ENCODE measurements around the gene UBL7.

The UBL7 gene

DNA sequence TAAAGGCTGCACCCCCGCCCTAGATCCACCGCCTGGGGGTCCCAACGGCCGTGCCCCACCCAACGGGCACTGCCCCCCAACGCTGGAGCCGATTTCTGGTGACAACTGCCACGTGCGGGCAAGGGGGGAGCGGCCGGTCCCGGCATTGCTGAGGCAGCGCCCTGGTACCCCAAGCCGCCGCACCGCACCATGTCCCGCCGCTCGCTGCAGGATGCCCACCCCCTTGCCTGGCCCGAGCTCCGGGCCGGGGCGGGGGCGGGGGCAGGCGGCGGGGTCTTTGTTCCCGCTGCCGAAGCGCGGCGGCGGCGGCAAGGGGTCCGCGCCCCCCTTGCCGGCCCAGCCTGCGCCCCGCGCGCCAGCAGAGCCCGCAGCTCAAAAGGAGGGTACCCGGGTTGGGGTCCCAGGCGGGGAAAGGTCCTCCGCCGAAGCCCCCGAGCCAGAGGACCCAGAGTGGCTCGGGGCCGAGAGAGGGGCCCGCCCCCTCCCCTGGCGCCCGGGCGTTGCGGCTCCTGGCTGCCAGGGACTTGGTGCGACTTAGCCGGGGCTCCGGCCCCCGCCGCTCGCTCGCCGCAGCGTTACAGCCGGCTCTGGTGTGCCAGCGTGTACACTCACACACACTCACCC, 27.9 kb downstream of the UBL7 start:
- no peak for TF ChIP-seq POLR2A (IDR thresholded peaks at IDR 0.05; ENCODE audit: low read depth, low read length)
- TF ChIP-seq PAX5 (IDR thresholded peaks at IDR 0.05; ENCODE audit: insufficient read depth, low read length, severe bottlenecking), result no peak
- TF ChIP-seq SPI1 (IDR thresholded peaks at IDR 0.05; ENCODE audit: low read depth, low read length), result no peak
- no peak for TF ChIP-seq TAF1 (IDR thresholded peaks at IDR 0.05; ENCODE audit: low read depth, low read length)
- TF ChIP-seq POLR2AphosphoS5 (IDR thresholded peaks at IDR 0.05; ENCODE audit: low read depth, low read length), result no peak
- TF ChIP-seq POU2F2 (IDR thresholded peaks at IDR 0.05; ENCODE audit: low read depth, low read length), result no peak
- FAIRE-seq, result no peak
- no peak for DNase-seq (ENCODE audit: insufficient read length, low spot score)

DNA sequence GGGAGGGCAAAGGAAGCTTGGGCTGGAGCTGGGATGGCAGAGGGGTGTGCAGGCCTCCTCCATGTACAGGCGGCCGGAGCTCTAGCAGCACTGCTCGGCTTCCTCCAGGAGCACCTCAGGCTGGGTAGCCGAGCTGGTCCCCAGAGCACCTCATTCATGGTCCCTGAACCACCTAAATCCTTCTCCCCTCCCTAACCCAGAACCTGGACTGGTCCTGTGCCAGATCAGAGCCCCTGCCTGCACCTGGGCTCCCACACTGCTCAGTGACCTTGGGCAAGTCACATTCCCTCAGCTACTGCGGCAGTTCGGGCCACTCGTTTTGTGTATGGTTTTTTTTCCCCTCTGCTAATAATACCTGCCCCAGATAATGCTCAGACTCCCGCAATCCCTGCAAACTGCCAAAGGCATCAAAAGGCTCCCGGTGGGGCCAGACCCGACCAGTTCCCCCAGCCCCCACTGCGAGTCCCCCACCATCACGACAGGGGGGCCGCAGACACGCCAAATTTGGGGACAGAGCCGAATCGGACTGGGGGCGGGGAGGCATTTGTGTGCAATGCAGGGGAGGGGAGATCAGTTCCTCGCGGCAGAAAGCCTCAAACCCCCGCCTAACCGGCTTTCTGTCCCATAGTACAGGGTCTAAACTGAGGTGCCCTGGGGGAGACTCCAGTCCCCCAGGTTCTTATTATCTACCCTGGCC, 28.5 kb downstream of the UBL7 start:
- FAIRE-seq (no peak), DNase-seq (ENCODE audit: insufficient read length, low spot score) (no peak)
- no peak for TF ChIP-seq POLR2A (IDR thresholded peaks at IDR 0.05; ENCODE audit: low read depth, low read length)
- no peak for TF ChIP-seq TAF1 (IDR thresholded peaks at IDR 0.05; ENCODE audit: low read depth, low read length)
- TF ChIP-seq PAX5 (IDR thresholded peaks at IDR 0.05; ENCODE audit: insufficient read depth, low read length, severe bottlenecking), result no peak
- TF ChIP-seq POLR2AphosphoS5 (IDR thresholded peaks at IDR 0.05; ENCODE audit: low read depth, low read length), result no peak
- no peak for TF ChIP-seq SPI1 (IDR thresholded peaks at IDR 0.05; ENCODE audit: low read depth, low read length)
- no peak for TF ChIP-seq POU2F2 (IDR thresholded peaks at IDR 0.05; ENCODE audit: low read depth, low read length)

DNA sequence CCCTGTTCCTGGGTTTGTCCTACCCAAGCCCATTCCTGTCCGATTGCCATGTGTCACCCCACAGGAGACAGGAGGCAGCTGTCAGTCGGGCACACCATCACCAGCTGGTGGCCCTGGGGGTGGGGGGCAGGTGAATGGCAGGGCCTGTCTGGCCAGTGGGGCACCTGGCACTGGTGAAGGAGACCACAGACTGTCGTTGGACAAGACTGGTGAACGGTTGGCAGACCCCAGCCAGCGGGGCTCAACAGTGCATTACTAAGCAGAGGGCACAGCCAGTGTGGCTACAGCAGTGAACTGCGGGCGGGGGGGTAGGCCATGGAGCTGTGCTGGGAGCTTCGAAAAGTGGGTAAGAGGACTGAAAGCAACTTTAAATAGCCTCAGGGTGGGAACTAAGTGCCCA, 29.3 kb downstream of the UBL7 start:
- FAIRE-seq (peak; percentile 50), DNase-seq (ENCODE audit: insufficient read length, low spot score) (no peak)
- TF ChIP-seq TAF1 (IDR thresholded peaks at IDR 0.05; ENCODE audit: low read depth, low read length) (no peak), POLR2A (IDR thresholded peaks at IDR 0.05; ENCODE audit: low read depth, low read length) (no peak), POU2F2 (IDR thresholded peaks at IDR 0.05; ENCODE audit: low read depth, low read length) (no peak), POLR2AphosphoS5 (IDR thresholded peaks at IDR 0.05; ENCODE audit: low read depth, low read length) (no peak), PAX5 (IDR thresholded peaks at IDR 0.05; ENCODE audit: insufficient read depth, low read length, severe bottlenecking) (no peak), SPI1 (IDR thresholded peaks at IDR 0.05; ENCODE audit: low read depth, low read length) (no peak)

DNA sequence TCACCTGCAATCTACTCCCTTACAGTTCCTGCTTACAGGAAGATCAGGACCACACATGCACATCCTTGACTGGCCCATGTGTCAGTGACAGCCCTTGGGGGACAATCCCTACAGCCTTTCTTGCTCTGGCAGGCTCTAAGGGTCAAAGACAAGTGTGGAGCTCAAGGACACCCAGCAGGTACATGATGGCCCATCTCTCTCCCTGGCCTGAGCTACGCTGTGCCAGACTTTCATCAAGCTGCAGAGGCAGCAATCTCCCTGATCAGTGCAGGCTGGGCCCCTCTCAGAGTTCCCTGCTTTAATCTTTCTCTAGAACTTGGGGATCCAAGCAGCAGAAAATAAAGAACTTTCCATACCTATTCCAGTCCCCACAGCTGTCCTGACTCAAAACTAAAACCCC, 29.8 kb downstream of the UBL7 start:
- FAIRE-seq (peak; percentile 71), DNase-seq (ENCODE audit: insufficient read length, low spot score) (no peak)
- TF ChIP-seq POLR2A (IDR thresholded peaks at IDR 0.05; ENCODE audit: low read depth, low read length), result no peak
- no peak for TF ChIP-seq POLR2AphosphoS5 (IDR thresholded peaks at IDR 0.05; ENCODE audit: low read depth, low read length)
- no peak for TF ChIP-seq POU2F2 (IDR thresholded peaks at IDR 0.05; ENCODE audit: low read depth, low read length)
- no peak for TF ChIP-seq PAX5 (IDR thresholded peaks at IDR 0.05; ENCODE audit: insufficient read depth, low read length, severe bottlenecking)
- TF ChIP-seq TAF1 (IDR thresholded peaks at IDR 0.05; ENCODE audit: low read depth, low read length), result no peak

DNA sequence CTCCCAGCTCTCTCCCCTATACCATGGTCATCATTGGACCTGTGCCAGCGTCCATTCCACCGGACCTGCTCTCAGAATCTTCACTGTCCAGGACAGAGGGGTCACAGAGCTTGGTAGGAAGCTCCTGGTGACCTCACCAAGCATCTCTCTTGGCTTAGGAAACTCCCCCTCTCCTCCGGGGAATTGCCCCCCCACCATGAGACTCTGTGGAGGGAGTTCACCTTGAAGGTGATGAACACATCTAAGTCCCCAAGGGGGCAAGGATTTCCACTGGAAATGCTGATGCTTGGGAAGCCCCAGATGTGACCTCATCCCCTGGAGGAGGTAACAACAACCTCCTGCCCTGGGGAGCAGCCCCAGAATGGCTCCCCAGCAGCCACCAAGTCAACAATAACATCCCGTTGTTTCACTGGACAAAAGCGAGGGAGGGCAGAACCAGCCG, 30.4 kb downstream of the UBL7 start:
- TF ChIP-seq POU2F2 (IDR thresholded peaks at IDR 0.05; ENCODE audit: low read depth, low read length), result no peak
- no peak for TF ChIP-seq POLR2AphosphoS5 (IDR thresholded peaks at IDR 0.05; ENCODE audit: low read depth, low read length)
- no peak for TF ChIP-seq TAF1 (IDR thresholded peaks at IDR 0.05; ENCODE audit: low read depth, low read length)
- TF ChIP-seq SPI1 (IDR thresholded peaks at IDR 0.05; ENCODE audit: low read depth, low read length), result no peak
- TF ChIP-seq PAX5 (IDR thresholded peaks at IDR 0.05; ENCODE audit: insufficient read depth, low read length, severe bottlenecking), result no peak
- no peak for TF ChIP-seq POLR2A (IDR thresholded peaks at IDR 0.05; ENCODE audit: low read depth, low read length)
- DNase-seq (ENCODE audit: insufficient read length, low spot score) (no peak), FAIRE-seq (no peak)

DNA sequence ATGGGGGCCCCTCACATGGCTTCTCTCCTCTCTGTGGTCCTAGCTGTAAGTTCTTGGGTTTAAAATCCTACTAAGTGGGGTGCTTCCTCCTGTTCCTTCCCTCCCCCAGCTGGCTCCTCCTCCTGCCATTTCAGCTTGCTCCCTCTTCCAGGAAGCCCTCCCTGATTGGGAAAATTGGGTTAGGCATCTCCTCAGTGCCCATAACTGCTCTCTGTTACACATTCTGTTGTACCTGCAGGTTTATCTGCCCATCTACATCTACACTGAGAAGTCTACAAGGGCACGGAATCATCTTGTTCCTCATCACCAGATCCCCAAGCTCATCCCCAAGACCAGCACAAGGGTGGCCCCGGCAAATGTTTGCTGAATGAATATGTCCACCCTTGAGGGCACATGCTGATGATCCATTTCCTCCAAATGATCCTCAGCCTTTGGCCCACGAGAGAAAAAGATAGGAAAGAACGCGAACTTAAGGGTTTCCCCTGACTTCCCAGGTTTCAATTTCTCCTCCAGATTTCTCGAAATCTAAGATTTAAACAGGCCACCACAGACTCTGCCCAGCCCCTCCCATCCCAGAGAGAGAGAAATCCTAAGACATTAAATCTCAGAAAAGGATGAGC, 31.1 kb downstream of the UBL7 start:
- TF ChIP-seq POU2F2 (IDR thresholded peaks at IDR 0.05; ENCODE audit: low read depth, low read length) (no peak), TAF1 (IDR thresholded peaks at IDR 0.05; ENCODE audit: low read depth, low read length) (no peak), SPI1 (IDR thresholded peaks at IDR 0.05; ENCODE audit: low read depth, low read length) (no peak), POLR2AphosphoS5 (IDR thresholded peaks at IDR 0.05; ENCODE audit: low read depth, low read length) (no peak), POLR2A (IDR thresholded peaks at IDR 0.05; ENCODE audit: low read depth, low read length) (no peak), PAX5 (IDR thresholded peaks at IDR 0.05; ENCODE audit: insufficient read depth, low read length, severe bottlenecking) (no peak)
- DNase-seq (ENCODE audit: insufficient read length, low spot score) (no peak), FAIRE-seq (no peak)

DNA sequence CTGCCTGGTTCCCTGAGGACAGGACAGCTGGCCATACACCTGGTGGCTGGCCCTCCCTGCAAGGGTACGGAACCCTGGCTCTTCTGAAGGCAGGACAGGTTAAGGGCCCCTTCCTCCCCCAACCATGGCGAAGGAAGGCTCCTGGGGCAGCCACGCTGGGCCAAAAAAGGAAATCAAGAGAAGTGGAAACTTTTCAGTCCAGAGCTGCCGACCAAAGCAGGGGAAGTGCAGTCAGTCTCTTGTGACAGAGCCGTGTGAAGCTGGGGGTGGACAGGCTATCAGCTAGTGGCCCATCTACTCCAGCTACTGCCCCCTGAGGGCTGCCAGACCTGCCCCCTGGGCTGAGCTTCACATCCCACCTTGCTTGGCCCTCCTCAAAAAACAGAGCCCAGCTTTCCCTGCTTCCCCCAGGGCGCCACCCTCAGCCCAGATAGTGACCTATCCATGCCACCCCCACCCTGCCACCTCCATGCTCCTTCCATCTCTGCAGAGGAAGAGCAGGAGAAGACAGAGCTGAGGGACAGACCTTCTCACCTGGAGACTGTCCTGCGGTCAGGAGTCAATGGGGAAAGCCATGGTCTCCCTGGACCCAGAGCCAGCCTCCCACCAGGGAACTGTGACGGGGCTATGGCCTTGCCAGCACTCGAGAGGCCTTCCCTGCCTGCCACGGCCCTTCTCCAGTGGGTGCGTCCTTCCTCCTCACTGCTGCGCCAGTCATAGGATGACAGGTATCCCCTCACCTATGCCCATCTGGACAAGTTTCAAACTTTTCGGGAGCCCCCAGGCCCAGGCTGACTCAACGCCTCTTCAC, 31.8 kb downstream of the UBL7 start:
- DNase-seq (ENCODE audit: insufficient read length, low spot score) (no peak), FAIRE-seq (no peak)
- TF ChIP-seq POLR2A (IDR thresholded peaks at IDR 0.05; ENCODE audit: low read depth, low read length), result no peak
- no peak for TF ChIP-seq POLR2AphosphoS5 (IDR thresholded peaks at IDR 0.05; ENCODE audit: low read depth, low read length)
- TF ChIP-seq SPI1 (IDR thresholded peaks at IDR 0.05; ENCODE audit: low read depth, low read length), result peak; percentile 50; the same call in 1 of the 2 replicates
- TF ChIP-seq POU2F2 (IDR thresholded peaks at IDR 0.05; ENCODE audit: low read depth, low read length), result no peak
- TF ChIP-seq TAF1 (IDR thresholded peaks at IDR 0.05; ENCODE audit: low read depth, low read length), result no peak
- TF ChIP-seq PAX5 (IDR thresholded peaks at IDR 0.05; ENCODE audit: insufficient read depth, low read length, severe bottlenecking), result no peak

DNA sequence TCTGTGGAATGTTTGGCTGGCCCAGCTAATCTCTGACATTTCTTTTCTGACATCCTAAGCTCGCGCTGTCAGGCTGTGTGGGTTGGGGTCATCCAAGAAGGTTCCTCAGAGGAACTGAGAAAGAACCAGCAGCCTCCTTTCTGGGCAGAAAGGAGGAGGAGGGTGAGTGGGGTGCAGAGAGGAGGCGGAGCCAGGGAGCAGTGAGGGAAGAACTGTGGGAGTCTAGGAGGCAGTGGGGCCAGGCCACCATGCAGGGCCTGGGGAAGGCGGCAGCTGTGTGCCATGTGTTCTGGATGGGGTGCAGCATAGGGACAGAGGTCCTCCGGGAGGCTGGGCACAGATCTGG, 32.5 kb downstream of the UBL7 start:
- no peak for DNase-seq (ENCODE audit: insufficient read length, low spot score)
- FAIRE-seq, result peak; percentile 78
- peak; percentile 87 for TF ChIP-seq SPI1 (IDR thresholded peaks at IDR 0.05; ENCODE audit: low read depth, low read length)
- TF ChIP-seq PAX5 (IDR thresholded peaks at IDR 0.05; ENCODE audit: insufficient read depth, low read length, severe bottlenecking), result no peak
